PC-9 (cell line): ENCODE data around the gene CEP112. TPM values are rescaled to one million over a fixed set of nuclear protein-coding genes. Genes with fewer than 3 reads are reported as not detected.

ENCODE experiments used
- BruUV-seq: library from RNA; stranded (reverse); fragments of 400-500 nt; replicated peaks from 2 replicates; lab custom pipeline; 2021; lab: Mats Ljungman, UMichigan
- CTCF ChIA-PET: fragments of 300-600 bp; sonication (Branson Sonifier 250); formaldehyde crosslinking; loops from one replicate; lab custom pipeline; 2022; ENCODE audit warnings: antibody characterized with exemption; lab: Charles Lee
- POLR2A ChIA-PET: fragments of 300-600 bp; sonication (Branson Sonifier 250); formaldehyde crosslinking; loops from one replicate; lab custom pipeline; 2022; ENCODE audit warnings: antibody characterized with exemption; ENCODE audit not compliant: unreplicated experiment; lab: Charles Lee
- DNase-seq, 2 experiments: peaks; one replicate each; pipeline versions ENCODE4 v3.0.0 to v3.0.0-alpha.2; 2015 to 2022; ENCODE audit warnings: mixed read lengths in 1 of 2
- H2AFZ ChIP-seq: fragments of 200-600 bp; sonication (generic); 2 replicates; pipeline ENCODE4 v1.8.1; 2017; ENCODE audit warnings: antibody characterized with exemption
- H3F3A ChIP-seq: fragments of 200-600 bp; sonication (generic); 2 replicates; pipeline ENCODE4 v1.8.1; 2017; ENCODE audit warnings: antibody characterized with exemption, mild to moderate bottlenecking, low read depth; ENCODE audit not compliant: insufficient read depth
- H3K27ac ChIP-seq: fragments of 200-600 bp; sonication (generic); 2 replicates; pipeline ENCODE4 v1.6.1; 2016; ENCODE audit warnings: mixed run types
- H3K27me3 ChIP-seq: fragments of 200-600 bp; sonication (generic); 2 replicates; pipeline ENCODE4 v1.6.1; 2016; ENCODE audit warnings: low read depth, mixed run types; ENCODE audit not compliant: insufficient read depth
- H3K36me3 ChIP-seq: fragments of 200-600 bp; sonication (generic); 2 replicates; pipeline ENCODE4 v1.6.1; 2016; ENCODE audit warnings: low read depth, mixed run types
- H3K4me1 ChIP-seq: fragments of 200-600 bp; sonication (generic); replicated peaks from 2 replicates; pipeline ENCODE4 v1.6.1; 2016; ENCODE audit warnings: mixed run types; ENCODE audit not compliant: insufficient read depth
- H3K4me2 ChIP-seq: fragments of 200-600 bp; sonication (generic); 2 replicates; pipeline ENCODE4 v1.6.1; 2017; ENCODE audit warnings: mixed run types
- H3K4me3 ChIP-seq: fragments of 200-600 bp; sonication (generic); 2 replicates; pipeline ENCODE4 v1.6.1; 2016; ENCODE audit warnings: mixed run types
- H3K79me2 ChIP-seq: fragments of 200-600 bp; sonication (generic); 2 replicates; pipeline ENCODE4 v1.6.1; 2017; ENCODE audit warnings: low read depth, mixed run types
- H3K9me2 ChIP-seq: fragments of 200-600 bp; sonication (generic); 2 replicates; pipeline ENCODE4 v1.8.1; 2017; ENCODE audit warnings: mild to moderate bottlenecking; ENCODE audit not compliant: insufficient read depth
- H3K9me3 ChIP-seq: fragments of 200-600 bp; sonication (generic); 2 replicates; pipeline ENCODE4 v1.8.1; 2016; ENCODE audit warnings: low read depth; ENCODE audit not compliant: insufficient read depth
- H4K20me1 ChIP-seq: fragments of 200-600 bp; sonication (generic); 2 replicates; pipeline ENCODE4 v1.8.1; 2017; ENCODE audit not compliant: insufficient read depth
- EZH2 ChIP-seq: fragments of 200-600 bp; sonication (generic); IDR thresholded peaks from 2 replicates; pipeline ENCODE4 v1.8.0; 2017; ENCODE audit warnings: antibody characterized with exemption, low read depth
- intact Hi-C: fragments of 100-400 bp; cut with micrococcal nuclease; formaldehyde crosslinking; loops from one replicate; pipeline ENCODE4 v1.10.0; 2022; ENCODE audit not compliant: unreplicated experiment
- total RNA-seq: library from RNA; stranded (reverse); gene quantifications from 2 replicates; pipeline ENCODE4 v1.2.3, GENCODE V29; 2021
- TF ChIP-seq, protein P1 (sequence below): fragments of 200-600 bp; sonication (generic); conservative IDR thresholded peaks from 2 replicates; pipeline ENCODE4 v1.6.1; 2017; ENCODE audit warnings: mixed run types, antibody characterized with exemption, mild to moderate bottlenecking, moderate library complexity

The CEP112 gene
- total RNA-seq, 1 experiment from 2014 or later = 4.3 TPM

DNA sequence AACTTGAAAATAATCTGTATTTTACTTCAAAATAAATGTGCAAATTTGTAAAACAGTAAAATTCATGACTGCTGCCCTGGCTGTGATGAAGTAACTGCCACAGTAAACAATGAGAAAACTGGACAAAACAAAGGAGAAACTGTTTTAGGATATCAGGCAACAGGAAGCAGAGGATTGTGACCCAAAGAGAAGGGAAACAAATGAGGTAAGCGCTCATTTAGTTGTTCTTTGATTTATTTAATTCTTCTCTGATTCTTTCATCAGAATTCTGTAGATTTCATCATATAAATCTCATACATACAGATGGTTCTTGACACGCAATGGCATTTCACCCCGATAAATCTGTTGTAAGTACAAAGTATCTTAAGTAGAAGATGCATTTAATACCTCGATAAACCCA is 432.4 kb downstream of the CEP112 start:
- CTCF ChIA-PET = no interaction called here
- intact Hi-C loops = no loop called here
- Histone ChIP-seq H3K9me2 (no peaks in the 10 kb centered on the region), H3K9me3 (no peaks in the 10 kb centered on the region), H3F3A (no peaks in the 10 kb centered on the region), H3K4me1 (no peaks in the 10 kb centered on the region), H3K79me2 (no peaks in the 10 kb centered on the region), H4K20me1 (no peaks in the 10 kb centered on the region), H3K27ac (no peak overlapping the region), H2AFZ (no peak overlapping the region), H3K4me2 (no peak overlapping the region), H3K36me3 (no peaks in the 10 kb centered on the region), H3K27me3 (no peaks in the 10 kb centered on the region), H3K4me3 (no peak overlapping the region)
- no TSS peak for BruUV-seq
- no peak for DNase-seq
- TF ChIP-seq, protein P1, sequence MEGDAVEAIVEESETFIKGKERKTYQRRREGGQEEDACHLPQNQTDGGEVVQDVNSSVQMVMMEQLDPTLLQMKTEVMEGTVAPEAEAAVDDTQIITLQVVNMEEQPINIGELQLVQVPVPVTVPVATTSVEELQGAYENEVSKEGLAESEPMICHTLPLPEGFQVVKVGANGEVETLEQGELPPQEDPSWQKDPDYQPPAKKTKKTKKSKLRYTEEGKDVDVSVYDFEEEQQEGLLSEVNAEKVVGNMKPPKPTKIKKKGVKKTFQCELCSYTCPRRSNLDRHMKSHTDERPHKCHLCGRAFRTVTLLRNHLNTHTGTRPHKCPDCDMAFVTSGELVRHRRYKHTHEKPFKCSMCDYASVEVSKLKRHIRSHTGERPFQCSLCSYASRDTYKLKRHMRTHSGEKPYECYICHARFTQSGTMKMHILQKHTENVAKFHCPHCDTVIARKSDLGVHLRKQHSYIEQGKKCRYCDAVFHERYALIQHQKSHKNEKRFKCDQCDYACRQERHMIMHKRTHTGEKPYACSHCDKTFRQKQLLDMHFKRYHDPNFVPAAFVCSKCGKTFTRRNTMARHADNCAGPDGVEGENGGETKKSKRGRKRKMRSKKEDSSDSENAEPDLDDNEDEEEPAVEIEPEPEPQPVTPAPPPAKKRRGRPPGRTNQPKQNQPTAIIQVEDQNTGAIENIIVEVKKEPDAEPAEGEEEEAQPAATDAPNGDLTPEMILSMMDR = no peak
- TF ChIP-seq EZH2 = no peak
- POLR2A ChIA-PET = no interaction called here

- Histone ChIP-seq H3K9me3 (no peaks in the 10 kb centered on the region), H3K79me2 (no peaks in the 10 kb centered on the region), H3K4me1 (no peaks in the 10 kb centered on the region), H3K27ac (no peak overlapping the region), H2AFZ (no peak overlapping the region), H3K36me3 (no peaks in the 10 kb centered on the region), H3F3A (no peaks in the 10 kb centered on the region), H3K4me2 (no peak overlapping the region), H3K9me2 (no peaks in the 10 kb centered on the region), H4K20me1 (no peaks in the 10 kb centered on the region), H3K27me3 (no peaks in the 10 kb centered on the region), H3K4me3 (no peak overlapping the region)
- intact Hi-C loops = no loop called here
- no peak for DNase-seq
- ChIA-PET CTCF (no interaction called here), POLR2A (no interaction called here)
- no TSS peak for BruUV-seq
- TF ChIP-seq, protein P1 = no peak
- TF ChIP-seq EZH2 = no peak
Observed at GRCh38 chr17:65756760-65757159, 435.2 kb downstream of the CEP112 start.

DNA sequence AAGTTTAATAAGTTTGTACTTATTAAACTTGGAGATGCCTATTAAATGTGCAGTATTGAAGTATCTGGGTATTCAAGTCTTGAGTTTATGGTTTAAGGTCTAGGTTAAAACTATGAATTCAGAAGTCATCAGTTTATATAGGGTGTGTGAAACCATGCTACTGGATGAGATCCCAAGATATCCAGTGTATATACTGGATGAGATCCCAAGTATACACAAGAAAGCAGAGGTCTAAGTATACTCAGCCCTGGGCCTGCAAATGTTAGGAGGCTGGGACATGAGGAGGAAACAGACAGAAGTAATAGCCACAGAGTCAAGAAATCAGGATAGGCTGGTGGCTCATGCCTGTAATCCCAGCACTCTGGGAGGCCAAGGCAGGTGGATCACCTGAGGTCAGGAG is 436.1 kb downstream of the CEP112 start:
- Histone ChIP-seq H3K27ac (no peak overlapping the region), H3K4me3 (no peak overlapping the region), H3K79me2 (no peaks in the 10 kb centered on the region), H3K4me2 (no peak overlapping the region), H3K4me1 (peaks cover 9% of the 10 kb centered on the region), H3K36me3 (no peaks in the 10 kb centered on the region), H3K9me2 (no peaks in the 10 kb centered on the region), H2AFZ (no peak overlapping the region), H3K9me3 (no peaks in the 10 kb centered on the region), H3K27me3 (no peaks in the 10 kb centered on the region), H4K20me1 (no peaks in the 10 kb centered on the region), H3F3A (no peaks in the 10 kb centered on the region)
- CTCF ChIA-PET = no interaction called here
- DNase-seq = no peak
- POLR2A ChIA-PET = no interaction called here
- intact Hi-C loops = no loop called here
- TF ChIP-seq EZH2 = no peak
- TF ChIP-seq, protein P1 = no peak
- no TSS peak for BruUV-seq
